HG03432 (cell line): Measurements from ENCODE around the gene SAMD4A.

Source experiments
- ATAC-seq: cut with Tn5 transposase; IDR thresholded peaks from one replicate; pipeline ENCODE4 v1.9.1; 2021; ENCODE audit warnings: mild to moderate bottlenecking, moderate library complexity; ENCODE audit not compliant: unreplicated experiment

The SAMD4A gene

GRCh38 chr14:54675236-54676128 is 108.6 kb downstream of the SAMD4A start:
- no peak for ATAC-seq

GRCh38 chr14:54676812-54677708 is 110.1 kb downstream of the SAMD4A start:
- no peak for ATAC-seq

GRCh38 chr14:54680651-54681050 is 113.7 kb downstream of the SAMD4A start:
- ATAC-seq, result no peak

GRCh38 chr14:54681811-54682261 is 114.9 kb downstream of the SAMD4A start:
- no peak for ATAC-seq

- ATAC-seq, result no peak
These were observed 115.7 kb downstream of the SAMD4A start for GRCh38 chr14:54682578-54682977.

GRCh38 chr14:54683882-54684794 is 117.2 kb downstream of the SAMD4A start:
- ATAC-seq, result no peak

- ATAC-seq, result no peak
These were observed 118.4 kb downstream of the SAMD4A start for GRCh38 chr14:54685286-54685845.

GRCh38 chr14:54686219-54686870 is 119.4 kb downstream of the SAMD4A start:
- no peak for ATAC-seq

GRCh38 chr14:54686871-54687749 is 120.2 kb downstream of the SAMD4A start:
- no peak for ATAC-seq

GRCh38 chr14:54687750-54688119 is 120.8 kb downstream of the SAMD4A start:
- no peak for ATAC-seq

GRCh38 chr14:54688229-54688628 is 121.3 kb downstream of the SAMD4A start:
- no peak for ATAC-seq

- no peak for ATAC-seq
These were observed 123.0 kb downstream of the SAMD4A start for GRCh38 chr14:54689928-54690327.

GRCh38 chr14:54690887-54691286 is 124.0 kb downstream of the SAMD4A start:
- ATAC-seq, result no peak

GRCh38 chr14:54691525-54692283 is 124.8 kb downstream of the SAMD4A start:
- ATAC-seq, result no peak

GRCh38 chr14:54692284-54692772 is 125.4 kb downstream of the SAMD4A start:
- ATAC-seq, result no peak

GRCh38 chr14:54693761-54694160 is 126.8 kb downstream of the SAMD4A start:
- ATAC-seq, result no peak

- no peak for ATAC-seq
These were observed 128.3 kb downstream of the SAMD4A start for GRCh38 chr14:54695196-54695595.

GRCh38 chr14:54697001-54697400 is 130.1 kb downstream of the SAMD4A start:
- ATAC-seq, result no peak
